NOMO-1 (cell line): Measurements from ENCODE around the gene PIK3C2A.
"Not testable (repeated sequence)": the region's sequence is repeated elsewhere in the genome, so short reads cannot be mapped to it uniquely, and the experiment has no call there.

Experiments
- DNase-seq, 2 experiments: peaks; one replicate each; lab custom pipeline; 2025; ENCODE audit not compliant: unreplicated experiment in 2 of 2; lab: John Stamatoyannopoulos, UW

PIK3C2A gene, protein sequence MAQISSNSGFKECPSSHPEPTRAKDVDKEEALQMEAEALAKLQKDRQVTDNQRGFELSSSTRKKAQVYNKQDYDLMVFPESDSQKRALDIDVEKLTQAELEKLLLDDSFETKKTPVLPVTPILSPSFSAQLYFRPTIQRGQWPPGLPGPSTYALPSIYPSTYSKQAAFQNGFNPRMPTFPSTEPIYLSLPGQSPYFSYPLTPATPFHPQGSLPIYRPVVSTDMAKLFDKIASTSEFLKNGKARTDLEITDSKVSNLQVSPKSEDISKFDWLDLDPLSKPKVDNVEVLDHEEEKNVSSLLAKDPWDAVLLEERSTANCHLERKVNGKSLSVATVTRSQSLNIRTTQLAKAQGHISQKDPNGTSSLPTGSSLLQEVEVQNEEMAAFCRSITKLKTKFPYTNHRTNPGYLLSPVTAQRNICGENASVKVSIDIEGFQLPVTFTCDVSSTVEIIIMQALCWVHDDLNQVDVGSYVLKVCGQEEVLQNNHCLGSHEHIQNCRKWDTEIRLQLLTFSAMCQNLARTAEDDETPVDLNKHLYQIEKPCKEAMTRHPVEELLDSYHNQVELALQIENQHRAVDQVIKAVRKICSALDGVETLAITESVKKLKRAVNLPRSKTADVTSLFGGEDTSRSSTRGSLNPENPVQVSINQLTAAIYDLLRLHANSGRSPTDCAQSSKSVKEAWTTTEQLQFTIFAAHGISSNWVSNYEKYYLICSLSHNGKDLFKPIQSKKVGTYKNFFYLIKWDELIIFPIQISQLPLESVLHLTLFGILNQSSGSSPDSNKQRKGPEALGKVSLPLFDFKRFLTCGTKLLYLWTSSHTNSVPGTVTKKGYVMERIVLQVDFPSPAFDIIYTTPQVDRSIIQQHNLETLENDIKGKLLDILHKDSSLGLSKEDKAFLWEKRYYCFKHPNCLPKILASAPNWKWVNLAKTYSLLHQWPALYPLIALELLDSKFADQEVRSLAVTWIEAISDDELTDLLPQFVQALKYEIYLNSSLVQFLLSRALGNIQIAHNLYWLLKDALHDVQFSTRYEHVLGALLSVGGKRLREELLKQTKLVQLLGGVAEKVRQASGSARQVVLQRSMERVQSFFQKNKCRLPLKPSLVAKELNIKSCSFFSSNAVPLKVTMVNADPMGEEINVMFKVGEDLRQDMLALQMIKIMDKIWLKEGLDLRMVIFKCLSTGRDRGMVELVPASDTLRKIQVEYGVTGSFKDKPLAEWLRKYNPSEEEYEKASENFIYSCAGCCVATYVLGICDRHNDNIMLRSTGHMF (N-terminal part only)

DNA sequence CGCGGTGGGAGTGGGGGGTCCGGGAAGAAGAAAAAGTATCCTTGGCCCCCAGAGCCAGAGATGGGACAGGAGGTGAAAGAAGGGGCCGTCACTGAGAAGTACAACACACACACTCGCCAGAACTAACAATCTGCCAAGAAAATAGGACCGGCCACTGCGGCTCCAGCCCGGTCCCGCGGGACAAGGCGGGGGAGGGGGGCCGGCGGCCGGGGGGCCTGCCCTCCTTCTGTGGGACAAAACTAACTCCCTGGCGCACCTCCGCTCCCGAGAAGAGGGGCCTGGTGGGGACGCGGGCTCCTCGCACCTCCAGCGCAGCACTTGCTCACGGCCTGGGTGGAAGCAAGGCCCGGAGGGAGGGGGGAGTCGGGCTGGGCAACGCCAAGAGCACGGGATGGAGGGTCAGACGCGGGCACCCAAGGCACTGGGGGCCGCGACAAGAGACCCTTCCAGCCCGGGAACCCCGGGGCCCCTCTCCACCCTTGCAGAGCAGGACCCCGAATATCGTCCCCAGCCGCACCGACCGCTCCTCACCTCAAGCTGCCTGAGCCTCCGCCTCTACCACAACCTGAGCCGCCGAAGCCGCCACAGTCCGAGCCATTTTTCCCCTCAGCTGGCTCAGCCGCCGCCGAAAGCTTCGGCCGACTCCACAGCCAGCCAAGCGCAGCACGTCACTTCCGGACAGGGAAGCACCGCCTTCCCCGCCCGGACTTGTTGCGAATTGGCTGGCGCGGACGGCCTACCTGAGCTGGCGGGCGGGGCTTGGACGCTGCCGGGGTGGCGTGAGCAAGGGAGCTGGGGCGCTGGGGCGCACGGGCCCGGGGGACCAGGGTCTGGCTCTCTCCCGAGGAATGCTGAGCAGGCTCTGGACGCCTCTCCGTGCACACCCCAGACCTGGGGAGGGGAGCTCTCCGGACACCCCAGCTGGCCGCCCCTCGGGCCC is at the start of gene PIK3C2A:
Gene PIK3C2A, minus strand, starts transcription at position 670 of the 940 bp plus-strand sequence. CDS start 38,245 bp downstream, outside the sequence.
- DNase-seq, result peak; percentile 93 to 94

DNA sequence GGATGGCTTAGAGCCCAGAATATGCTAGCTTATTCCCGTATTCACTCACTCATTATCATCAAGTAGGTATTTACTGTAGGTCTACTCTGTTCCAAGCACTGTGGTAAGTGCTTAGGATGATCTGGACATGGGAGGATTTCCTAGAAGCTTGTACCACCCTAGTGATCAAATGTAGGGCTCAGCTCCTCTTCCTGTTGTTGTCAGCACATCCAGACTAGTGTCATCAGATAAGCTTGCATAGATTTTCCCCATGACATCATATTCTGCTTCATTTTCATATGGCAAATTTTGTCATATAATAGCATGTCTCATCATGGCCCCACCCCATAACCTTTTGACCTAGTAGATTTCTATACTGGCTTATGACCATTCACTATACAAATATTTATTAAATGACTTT is 49.4 kb upstream of the PIK3C2A start:
- DNase-seq, result no peak

DNA sequence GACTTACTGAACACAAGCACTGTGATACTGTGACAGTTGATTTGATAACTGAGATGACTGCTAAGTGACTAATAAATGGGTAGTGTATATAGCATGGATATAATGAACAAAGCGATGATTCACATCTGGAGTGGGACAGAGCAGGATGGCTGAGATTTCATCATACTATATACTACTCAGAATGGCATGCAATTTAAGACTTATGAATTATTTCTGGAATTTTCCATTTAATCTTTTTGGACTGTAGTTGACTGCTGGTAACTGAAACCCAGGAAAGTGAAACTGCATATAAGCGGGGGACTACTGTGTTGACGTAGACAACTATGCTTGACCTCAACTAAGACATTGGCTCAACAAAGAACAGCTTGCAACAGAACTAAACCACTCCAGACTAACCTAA is 48.7 kb upstream of the PIK3C2A start:
- no peak for DNase-seq

DNA sequence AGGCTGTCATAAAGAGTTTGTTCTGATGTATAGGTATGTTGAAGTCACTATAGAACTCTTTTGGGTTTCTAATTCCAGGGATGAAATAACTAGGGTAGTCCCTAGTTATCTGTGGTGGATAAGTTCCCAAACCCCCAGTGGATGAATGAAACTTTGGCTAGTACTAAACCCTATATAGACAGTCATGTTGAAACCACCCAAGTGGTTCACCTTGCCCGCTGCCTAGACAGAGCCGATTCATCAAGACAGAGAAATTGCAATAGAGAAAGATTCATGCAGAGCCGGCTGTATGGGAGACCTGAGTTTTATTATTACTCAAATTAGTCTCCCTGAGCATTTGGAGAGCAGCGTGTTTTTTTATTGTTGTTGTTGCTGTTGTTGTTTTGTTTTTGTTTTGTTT is 44.9 kb upstream of the PIK3C2A start:
- DNase-seq, result no peak

DNA sequence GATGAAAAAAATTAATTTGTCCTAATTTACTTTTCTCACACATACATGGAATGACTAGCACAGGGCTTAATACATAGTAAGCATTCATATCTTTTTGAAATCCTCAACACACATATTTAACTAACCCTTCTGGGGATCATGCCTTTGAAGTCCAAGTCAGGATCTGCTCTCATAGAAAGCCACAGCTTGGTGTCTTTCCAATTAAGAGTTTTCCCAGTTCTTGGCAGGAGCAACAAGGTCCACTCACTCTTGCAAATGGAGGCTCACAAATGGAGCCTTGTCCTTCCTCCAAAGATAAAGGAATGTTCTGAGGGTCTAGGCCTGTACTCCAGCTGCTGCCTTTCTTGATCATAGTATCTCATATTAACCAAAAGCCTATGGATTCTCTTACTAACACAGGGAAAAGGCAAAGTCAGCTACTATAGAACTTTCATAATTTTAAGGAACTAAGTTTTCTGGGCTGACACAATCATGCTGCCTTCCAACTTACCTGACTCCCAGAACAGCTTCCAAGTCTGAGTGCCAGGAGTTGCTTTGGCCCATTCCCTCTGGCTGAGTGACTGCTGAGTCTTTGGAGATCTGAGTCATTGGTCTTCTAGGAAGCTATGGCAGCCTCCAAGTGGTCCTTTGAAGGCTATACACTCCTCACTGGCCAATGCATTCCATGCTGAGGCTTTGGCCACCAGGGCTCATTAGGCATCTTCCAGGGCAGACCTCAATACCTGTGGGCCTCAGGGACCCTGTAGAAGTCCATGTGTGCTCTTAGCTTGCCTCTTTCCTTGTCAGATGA is 43.0 kb upstream of the PIK3C2A start:
- DNase-seq, result no peak

DNA sequence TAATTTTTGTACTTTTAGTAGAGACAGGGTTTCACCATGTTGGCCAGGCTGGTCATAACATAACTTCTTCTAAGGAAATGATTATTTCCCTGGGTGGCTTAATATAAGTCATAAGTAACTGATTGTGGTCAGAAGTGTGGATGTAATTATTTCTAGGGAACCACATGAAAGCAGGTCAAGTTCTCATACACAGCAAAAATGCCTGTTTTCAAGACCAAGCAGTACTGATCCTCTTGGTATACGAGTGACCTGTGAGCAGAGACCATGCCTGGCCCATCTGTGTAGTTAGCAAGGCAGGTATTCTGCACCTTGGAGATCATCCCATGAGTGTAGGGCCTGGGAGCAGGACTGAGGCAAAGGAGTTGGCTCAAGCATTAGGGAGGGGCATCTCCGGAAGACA is 36.3 kb upstream of the PIK3C2A start:
- peak; percentile 14 to 67 for DNase-seq

DNA sequence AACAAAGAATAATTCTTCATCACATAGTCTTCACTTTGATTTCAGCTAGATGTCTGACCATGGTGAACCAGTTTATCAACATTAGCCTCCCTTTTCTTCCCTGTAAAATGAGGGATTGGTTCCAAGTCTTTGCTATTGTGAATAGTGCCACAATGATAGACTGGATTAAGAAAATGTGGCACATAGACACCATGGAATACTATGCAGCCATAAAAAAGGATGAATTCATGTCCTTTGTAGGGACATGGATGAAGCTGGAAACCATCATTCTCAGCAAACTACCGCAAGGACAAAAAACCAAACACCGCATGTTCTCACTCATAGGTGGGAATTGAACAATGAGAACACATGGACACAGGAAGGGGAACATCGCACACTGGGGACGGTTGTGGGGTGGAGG is 35.2 kb upstream of the PIK3C2A start:
- DNase-seq, result not testable (repeated sequence)

DNA sequence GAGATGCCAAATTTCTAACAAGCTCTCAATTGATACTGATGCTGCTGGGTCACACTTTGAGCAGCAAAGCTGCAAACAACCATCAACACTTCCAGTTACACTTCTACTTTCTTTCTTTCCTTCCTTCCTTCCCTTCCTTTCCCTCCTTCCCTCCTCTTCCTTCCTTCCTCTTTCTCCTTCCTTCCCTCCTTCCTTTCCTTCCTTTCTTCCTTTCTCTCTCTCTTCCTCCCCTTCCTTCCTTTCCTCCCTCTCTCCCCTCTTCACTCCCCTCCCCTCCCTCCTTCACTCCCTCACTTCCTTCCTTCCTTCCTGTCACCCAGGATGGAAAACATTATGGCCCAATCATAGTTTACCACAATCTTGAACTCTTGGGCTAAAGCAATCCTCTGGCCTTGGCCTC is 33.0 kb upstream of the PIK3C2A start:
- DNase-seq, result no peak

DNA sequence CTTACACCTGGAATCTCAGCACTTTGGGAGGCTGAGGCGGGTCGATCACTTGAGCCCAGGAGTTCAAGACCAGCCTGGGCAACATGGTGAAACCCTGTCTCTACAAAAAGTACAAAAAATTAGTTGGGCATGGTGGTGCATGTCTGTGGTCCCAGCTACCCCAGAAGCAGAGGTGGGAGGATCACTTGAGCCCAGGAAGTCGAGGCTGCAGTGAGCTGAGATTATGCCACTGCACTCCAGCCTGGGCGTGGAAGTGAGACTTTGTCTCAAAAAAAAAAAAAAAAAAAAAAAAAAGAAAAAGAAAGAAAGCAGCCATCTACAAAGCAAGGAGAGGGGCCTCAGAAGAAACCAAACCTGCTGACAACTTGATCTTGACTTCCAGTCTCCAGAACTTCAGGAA is 32.1 kb upstream of the PIK3C2A start:
- DNase-seq, result not testable (repeated sequence)

DNA sequence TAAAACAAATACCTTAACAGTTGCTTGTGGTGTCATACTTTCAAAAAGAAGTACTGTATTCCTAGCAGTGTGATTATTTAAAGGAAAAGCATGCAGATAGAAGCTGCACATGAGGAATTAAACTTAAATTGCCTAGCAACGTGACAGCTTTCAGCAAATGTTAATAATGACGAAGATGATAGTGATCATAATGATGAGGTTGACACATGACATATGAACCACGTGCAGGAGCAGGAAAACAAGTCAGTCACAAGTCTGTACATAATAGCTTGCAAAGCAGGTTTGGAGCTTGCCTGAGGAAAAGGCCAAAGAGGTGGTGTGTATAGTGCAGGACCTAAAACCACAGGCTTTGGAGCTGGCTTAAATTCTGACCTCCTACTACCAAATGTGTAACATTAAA is 30.6 kb upstream of the PIK3C2A start:
- DNase-seq, result no peak

DNA sequence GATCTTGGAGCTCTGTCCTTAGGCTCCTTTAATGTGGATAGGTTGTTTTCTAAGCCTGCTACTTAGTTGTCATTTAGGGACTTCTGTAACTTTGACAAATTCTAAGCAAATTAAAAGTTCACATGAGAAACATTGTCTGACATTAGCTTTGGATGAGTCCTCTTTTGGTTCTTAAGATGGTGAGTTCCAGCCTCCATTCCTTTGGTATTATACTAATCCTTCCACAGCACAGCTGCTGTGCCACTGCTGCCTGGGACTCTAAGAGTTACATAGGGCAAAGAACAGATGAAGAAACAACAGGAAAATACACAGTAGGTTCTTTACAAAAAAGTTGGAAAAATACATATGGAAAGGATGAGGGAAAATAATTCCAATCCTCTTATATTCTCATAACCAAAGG is 25.3 kb upstream of the PIK3C2A start:
- DNase-seq, result no peak

DNA sequence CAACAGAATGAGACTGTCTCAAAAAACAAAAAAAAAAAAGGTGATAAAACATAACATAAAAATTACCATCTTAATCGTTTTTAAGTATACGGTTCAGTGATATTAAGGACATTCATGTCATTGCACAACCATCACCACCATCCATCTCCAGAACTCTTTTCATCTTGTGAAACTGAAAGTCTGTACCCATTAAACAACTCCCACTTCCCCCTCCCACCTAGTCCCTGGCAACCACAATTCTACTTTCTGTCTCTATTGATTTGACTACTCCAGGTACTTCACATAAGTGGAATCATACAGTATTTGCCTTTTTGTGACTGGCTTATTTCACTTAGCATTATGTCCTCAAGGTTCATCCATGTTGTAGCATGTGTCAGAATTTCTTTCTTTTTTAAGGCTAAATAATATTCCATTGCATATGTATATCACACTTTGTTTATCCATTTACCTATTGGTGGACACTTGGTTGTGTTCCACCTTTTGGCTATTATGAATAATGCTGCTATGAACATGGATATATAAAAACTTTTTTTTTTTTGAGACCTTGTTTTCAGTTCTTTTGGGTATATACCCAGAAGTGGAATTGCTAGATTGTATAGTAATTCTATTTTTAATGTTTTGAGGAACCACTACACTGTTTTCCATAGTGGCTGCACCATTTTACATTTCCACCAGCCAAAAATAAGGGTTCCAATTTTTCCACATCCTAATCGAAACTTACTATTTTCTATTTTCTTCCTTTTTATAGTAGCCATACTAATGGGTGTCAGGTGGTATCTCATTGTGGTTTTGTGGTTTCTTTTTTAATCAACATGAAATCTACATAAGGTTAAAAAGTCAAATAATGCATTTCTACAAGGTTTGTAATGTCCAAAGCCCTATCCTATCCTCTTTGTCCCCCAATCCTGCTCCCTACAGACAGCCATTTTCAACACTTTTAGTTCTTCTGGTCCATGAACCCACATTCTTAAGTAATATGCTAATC is 23.4 kb upstream of the PIK3C2A start:
- peak; percentile 60 to 81 for DNase-seq

DNA sequence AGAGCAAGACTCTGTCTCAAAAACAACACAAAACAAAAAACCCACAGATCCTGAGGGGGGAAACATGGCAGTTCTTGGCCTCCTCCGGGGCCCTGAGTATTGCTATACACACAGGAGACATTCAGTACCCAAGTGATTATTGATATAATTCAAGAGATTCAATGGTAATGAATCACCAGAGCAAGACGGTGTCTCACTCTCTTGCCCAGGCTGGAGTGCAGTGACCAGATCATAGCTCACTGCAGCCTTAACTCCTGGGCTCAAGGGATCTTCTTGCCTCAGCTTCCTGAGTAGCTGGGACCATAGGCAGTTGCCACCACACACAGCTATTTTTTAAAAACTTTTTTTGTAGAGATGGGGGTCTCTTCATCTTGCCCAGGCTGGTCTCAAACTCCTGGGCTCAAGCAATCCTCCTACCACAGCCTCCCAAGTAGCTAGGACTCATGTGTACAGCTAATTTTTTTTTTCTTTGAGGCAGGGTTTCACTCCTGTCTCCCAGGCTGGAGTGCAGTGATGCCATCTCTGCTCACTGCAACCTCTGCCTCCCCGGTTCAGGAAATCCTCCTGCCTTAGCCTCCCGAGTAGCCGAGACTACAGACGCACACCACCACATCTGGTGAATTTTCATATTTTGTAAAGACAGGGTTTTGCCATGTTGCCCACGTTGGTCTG is 21.8 kb upstream of the PIK3C2A start:
- no peak for DNase-seq

DNA sequence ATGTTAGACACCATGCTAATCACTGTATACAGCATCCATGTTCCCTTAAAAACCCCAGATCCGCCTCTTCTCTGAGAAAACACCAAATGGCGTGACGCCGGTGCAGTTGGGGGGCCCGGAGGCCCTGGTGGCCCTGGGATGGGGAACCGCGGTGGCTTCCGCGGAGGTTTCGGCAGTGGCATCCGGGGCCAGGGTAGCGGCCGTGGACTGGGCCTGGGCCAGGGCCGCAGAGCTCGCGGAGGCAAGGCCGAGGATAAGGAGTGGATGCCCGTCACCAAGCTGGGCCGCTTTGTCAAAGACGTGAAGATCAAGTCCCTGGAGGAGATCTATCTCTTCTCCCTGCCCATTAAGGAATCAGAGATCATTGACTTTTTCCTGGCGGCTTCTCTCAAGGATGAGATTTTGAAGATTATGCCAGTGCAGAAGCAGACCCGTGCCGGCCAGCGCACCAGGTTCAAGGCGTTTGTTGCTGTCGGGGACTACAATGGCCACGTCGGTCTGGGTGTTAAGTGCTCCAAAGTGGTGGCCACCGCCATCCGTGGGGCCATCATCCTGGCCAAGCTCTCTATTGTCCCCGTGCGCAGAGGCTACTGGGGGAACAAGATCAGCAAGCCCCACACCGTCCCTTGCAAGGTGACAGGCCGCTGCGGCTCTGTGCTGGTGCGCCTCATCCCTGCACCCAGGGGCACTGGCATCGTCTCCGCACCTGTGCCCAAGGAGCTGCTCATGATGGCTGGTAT is 20.6 kb upstream of the PIK3C2A start:
- DNase-seq, result not testable (repeated sequence)

DNA sequence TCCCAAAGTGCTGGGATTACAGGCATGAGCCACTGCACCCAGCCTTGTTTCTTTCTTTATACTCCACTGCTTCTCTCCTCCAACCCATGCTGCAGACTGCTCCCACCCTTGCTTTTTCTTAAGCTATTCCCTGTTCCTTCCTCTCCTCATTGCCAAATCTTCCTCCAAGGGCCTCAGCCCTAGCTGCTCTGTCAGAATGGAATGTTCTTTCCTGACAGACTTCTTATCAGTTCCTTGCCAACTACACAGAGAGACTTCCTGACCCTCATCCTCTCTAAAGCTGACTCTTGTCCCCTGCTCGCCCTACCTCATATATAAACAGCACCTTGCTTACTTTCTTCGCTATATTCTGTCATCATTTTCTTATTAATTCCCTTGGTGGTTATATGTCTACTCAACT is 16.9 kb upstream of the PIK3C2A start:
- DNase-seq, result no peak

DNA sequence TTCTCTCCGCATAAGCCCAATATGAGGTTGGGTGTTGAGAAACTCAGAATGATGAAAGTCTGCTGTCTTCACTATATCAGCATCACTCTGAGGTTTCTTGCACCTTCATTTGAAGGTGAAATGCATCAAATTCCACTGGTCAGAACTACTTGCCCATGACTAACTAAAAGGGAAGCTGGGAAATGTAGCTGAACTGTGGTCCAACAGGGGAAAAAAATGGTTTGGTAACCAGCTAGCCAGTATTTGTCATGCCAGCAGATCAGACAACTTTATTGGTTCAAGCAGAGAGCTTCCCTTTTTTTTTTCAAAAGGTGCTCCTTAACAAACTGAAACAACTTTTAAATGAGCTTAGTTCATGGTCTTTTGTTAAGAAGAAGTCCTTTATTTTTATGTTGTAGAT is 14.2 kb upstream of the PIK3C2A start:
- DNase-seq, result peak; percentile 67 to 86

DNA sequence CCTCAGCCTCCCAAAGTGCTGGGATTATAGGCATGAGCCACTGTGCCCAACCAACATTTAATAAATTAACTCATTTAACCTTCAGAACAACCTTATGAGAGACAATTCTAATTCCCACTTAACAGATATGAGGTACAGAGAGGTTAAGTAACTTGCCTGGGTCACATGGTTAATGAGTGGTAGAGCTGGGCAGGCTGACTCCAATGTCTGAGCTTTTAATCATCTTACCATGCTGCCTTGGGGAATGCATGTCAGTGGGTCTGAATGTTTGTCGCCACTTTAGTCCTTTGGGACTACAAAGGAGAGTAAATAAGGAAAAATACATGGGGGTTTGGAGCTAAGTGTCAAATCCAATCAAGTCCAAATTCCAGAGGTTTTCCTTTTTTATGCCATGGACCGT is 11.2 kb upstream of the PIK3C2A start:
- DNase-seq, result no peak
